ENCODE measurements around the gene HES3.

The HES3 gene

DNA sequence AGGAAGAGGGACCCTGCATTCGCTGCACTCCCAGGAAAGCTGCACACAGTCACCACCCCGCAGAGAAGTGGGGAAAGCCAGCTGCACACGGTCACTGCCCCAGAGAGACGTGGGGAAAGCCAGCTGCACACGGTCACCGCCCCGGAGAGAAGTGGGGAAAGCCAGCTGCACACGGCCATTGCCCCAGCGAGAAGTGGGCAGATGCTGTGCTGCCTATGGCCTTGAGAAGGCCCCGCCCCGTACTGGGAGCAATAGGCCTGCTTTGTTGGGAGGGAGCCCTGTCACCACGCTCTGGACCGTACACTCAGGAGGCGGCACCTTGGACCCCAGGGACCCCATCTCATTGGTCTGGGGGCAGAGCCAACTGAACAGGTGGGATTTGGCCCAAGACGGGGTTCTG, 21.2 kb downstream of the HES3 start:
- DNase-seq, result no peak

GRCh38 chr1:6266641-6267040, 22.7 kb downstream of the HES3 start:
- no peak for DNase-seq

DNA sequence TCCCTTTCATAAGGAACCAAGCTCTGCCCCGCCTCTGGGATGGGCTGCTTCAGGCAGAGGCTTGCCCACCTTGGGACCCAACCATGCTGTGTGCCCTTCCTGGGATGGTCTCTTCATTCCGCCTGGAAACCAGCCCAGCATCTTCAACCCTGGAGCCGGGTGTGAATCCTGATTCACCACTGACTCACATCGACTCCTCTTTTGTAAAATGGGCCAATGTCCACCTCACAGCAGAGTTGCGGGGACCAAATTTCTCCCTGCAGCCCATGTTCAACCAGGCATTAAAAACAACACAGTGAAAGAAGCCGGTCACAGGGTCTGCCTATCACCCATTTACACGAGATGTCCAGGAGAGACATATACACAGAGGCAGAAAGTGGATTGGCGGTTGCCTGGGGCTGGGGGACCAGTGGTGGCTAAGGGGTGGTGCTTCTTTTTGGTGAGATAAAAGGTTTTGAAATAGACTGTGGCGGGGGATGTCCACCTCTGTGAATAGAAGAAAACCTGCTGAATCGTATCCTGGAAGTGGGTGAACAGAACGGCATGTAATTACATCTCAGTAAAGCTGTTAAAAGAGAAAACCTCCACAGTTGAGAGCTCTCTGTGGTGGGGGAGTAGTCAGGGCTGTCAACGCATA, 23.8 kb downstream of the HES3 start:
- DNase-seq, result no peak

DNA sequence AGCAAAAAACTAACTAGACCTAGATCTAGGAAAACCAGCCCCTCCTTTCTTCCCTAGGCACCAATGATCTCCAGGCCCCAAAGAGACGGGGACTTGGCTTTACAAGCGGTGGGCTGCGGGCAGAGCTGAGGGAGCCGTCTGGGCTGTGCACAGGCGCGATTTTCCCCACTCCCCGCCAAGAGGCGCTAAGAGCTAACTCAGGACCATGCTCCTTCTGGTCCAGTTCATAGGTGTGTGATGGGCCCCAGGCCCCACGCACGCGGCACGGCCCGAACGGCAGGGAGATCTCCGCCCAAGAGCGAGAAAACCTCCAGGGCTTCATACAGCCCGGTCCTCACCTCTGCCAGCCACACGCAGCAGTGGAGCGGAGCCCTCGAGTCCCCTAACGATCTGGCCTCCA, 24.4 kb downstream of the HES3 start:
- DNase-seq, result no peak

GRCh38 chr1:6269296-6269695, 25.3 kb downstream of the HES3 start:
- DNase-seq, result no peak

DNA sequence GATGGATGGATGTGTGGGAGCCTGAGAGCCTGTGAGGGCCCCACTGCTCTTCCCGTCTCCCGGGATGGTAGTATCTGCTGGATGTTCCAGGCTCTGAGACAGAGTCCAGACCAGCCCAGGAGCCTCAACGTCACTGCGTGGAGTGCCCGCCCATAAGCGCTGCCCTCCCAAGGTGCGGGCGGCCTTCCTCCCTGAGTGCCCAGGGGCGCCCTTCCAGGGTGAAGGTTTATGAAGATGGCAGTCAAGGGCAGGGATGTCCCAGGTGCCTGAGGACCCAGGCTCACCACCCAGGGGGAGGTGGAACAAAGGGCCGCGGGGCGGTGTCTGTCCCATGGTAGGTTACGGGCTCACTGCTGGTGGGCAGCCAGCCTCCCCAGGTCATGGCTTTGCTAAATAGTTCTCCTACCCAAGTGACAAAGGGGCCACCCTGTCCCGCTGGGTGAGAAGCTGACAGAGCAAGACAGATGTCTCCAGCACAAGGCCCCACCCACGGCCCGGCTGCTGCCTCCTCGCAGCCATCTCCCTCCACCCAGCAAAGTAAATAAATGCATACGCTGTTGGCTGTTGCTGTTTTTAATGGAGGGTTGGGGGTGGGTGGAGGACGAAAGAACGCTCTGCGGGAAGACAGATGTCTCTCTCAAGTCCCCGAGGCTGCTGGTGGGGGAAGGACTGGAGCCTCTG, 25.9 kb downstream of the HES3 start:
- no peak for DNase-seq

- DNase-seq, result no peak
These were observed 26.4 kb downstream of the HES3 start for GRCh38 chr1:6270401-6270800.

DNA sequence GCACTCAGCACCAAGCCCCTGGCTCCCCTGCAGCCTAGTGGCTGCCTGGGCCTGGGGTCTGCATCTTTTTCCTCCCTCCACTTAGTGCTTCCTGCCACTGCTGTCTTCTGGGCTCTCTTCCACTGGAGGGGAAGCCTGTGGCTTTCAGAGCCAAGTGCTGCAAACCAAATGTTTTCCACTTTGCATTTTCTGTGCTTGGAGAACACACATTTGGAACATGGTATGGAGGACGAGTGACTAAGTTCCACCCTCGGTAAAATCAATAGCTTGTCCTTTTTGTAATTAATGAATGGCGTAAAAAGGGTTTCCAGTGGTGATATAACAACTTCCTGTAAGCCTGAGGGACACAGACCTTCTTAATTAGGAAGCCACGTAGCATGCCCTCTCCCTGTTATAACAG, 27.0 kb downstream of the HES3 start:
- DNase-seq, result no peak

DNA sequence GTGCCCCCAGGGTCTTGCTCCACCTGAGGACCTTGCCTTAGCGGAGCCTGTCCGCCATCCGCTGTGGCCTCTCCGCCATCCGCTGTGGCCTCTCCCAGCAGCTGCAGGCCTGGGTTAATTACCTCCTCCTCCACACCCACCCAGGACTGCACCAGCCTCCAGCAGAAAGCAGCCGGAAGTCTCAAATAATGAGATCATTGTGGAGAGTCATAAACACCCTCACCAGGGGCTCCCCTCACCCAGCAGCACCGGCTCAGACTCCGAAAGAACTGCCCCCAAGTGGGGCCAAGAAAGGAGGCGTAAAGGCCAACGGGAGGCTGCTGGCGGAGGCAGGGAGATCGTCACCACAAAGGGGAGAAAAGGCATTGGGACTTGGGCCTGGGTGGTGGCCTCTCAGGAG, 27.6 kb downstream of the HES3 start:
- no peak for DNase-seq

DNA sequence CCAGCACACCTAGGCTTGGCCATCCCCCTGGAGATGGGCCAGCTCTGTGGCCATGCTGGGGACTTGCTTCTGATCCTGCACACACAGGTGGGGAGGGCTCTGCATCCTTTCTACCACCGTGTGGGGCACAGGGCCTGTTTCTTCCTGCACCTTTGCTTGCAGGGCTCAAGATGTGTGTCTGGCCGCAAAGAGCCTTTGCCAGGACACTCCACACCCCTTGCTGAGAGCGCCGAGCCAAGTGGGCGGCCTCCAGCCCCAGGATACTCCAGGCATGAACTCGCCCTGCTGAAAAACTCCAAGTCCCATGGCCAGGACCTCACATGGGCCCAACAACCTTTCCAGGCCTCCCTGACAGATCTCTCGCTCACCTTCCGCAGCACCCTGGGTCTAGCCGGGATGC, 28.5 kb downstream of the HES3 start:
- no peak for DNase-seq

DNA sequence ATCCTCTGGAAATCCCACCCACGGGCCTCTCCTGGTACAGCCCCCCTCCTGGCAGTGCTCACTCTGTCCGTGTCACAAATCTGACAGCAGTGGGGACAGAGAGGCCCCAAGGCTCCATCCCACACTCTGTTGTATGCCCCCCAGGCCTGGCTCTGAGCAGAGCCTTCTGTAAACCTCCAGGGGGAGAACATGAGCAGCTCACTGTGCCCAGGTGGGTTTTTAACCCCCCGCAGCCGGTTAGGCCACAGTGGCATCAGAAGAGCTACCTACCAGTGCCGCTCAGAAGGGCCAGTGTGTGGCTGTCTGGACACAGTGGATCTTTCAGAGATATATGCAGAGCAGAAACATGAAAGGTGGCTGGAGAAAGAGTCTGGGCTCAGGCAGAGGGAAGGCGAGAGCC, 28.9 kb downstream of the HES3 start:
- no peak for DNase-seq

GRCh38 chr1:6273380-6273891, 29.5 kb downstream of the HES3 start:
- no peak for DNase-seq

- DNase-seq, result no peak
These were observed 30.1 kb downstream of the HES3 start for GRCh38 chr1:6274102-6274501.

GRCh38 chr1:6274622-6275139, 30.7 kb downstream of the HES3 start:
- no peak for DNase-seq

- no peak for DNase-seq
These were observed 32.1 kb downstream of the HES3 start for GRCh38 chr1:6275826-6276782.

GRCh38 chr1:6276811-6277555, 33.0 kb downstream of the HES3 start:
- DNase-seq, result no peak

- no peak for DNase-seq
These were observed 34.3 kb downstream of the HES3 start for GRCh38 chr1:6278263-6278662.

GRCh38 chr1:6279066-6279465, 35.1 kb downstream of the HES3 start:
- no peak for DNase-seq

GRCh38 chr1:6279613-6280383, 35.8 kb downstream of the HES3 start:
- DNase-seq, result no peak

GRCh38 chr1:6280761-6281451, 36.9 kb downstream of the HES3 start:
- no peak for DNase-seq
